ENCODE results near the gene RSL1D1.
"Not testable (repeated sequence)": the region's sequence is repeated elsewhere in the genome, so short reads cannot be mapped to it uniquely, and the experiment has no call there.

The RSL1D1 gene

DNA sequence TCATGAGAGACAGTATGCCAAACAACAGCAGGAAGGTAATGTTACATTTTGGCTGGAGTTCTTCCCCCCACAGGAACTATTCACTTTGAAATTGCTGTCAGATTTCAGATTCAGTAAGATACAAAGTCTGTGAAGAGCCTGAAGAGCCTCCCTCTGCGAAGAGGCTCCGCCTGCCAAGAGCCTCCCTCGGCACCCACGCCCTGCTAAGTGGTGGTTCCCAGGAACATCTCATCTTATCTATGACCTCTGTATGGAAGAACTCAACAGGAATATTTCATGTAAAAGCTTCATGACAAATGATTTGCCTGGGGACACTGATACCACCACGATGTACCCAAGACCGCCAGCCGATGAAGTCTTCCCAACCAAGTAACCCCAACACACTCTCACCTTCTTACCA lies 57.5 kb downstream of the RSL1D1 start:
- no peaks in the 10 kb centered on the region for H3K9me3 ChIP-seq (ENCODE audit: low read depth, low read length)
- no peak for DNase-seq (ENCODE audit: low read depth, low spot score)
- no peak for TF ChIP-seq EZH2 (IDR thresholded peaks at IDR 0.05)
- TF ChIP-seq POLR2AphosphoS5 (IDR thresholded peaks at IDR 0.05; ENCODE audit: borderline replicate concordance, low read depth, low read length) = no peak
- TF ChIP-seq FOXP2 (optimal IDR thresholded peaks at IDR 0.05; ENCODE audit: control extremely low read depth, extremely low read length, insufficient read depth) = no peak
- H3K4me3 ChIP-seq = no peak overlapping the region
- peaks cover 31% of the 10 kb centered on the region for H3K36me3 ChIP-seq (ENCODE audit: insufficient read depth, low read length)
- H3K27ac ChIP-seq = no peak overlapping the region
- H3K9ac ChIP-seq (ENCODE audit: insufficient read length) = no peak overlapping the region

DNA sequence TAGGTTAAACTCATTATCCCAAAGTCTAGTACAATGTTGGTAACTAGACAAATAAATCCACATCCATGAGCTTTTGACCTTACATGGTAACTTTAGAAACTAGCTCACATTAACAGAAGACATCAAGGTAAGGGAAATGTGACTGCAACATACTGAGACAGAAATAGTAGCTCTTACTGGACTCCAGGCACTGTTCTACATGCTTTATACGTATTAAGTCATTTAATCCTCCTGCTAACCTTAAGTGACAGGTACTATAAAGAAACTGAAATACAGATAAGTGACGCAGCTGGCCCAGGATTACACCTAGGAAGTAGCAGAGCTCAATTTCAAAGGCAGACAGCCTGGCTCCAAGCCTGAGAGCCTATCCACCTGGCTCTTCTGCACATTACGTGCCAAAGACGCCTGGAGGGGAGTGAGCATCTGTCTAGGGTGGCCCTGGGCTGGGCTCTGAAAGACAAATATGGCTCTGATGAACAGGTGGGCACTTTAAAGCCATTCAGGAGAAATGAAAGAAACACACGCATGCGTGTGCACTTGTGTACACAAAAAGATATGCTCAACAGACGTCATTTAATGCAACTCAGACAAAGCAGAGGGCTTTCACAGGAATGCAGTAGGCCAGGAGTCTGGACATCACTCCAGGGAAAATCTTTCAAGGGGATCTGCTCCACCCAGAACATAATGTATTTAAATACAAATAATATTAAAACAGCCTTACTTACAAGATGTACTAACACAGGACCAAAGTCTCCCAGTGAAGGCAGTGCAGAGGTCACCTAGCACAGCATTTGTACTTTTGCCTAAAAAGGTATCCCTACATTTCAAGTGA lies 58.7 kb downstream of the RSL1D1 start:
- peaks cover 31% of the 10 kb centered on the region for H3K36me3 ChIP-seq (ENCODE audit: insufficient read depth, low read length)
- no peak overlapping the region for H3K9ac ChIP-seq (ENCODE audit: insufficient read length)
- no peak overlapping the region for H3K4me3 ChIP-seq
- DNase-seq (ENCODE audit: low read depth, low spot score) = no peak
- H3K9me3 ChIP-seq (ENCODE audit: low read depth, low read length) = no peaks in the 10 kb centered on the region
- H3K27ac ChIP-seq = no peak overlapping the region
- TF ChIP-seq EZH2 (IDR thresholded peaks at IDR 0.05) = no peak
- TF ChIP-seq FOXP2 (optimal IDR thresholded peaks at IDR 0.05; ENCODE audit: control extremely low read depth, extremely low read length, insufficient read depth) = no peak
- no peak for TF ChIP-seq POLR2AphosphoS5 (IDR thresholded peaks at IDR 0.05; ENCODE audit: borderline replicate concordance, low read depth, low read length)

DNA sequence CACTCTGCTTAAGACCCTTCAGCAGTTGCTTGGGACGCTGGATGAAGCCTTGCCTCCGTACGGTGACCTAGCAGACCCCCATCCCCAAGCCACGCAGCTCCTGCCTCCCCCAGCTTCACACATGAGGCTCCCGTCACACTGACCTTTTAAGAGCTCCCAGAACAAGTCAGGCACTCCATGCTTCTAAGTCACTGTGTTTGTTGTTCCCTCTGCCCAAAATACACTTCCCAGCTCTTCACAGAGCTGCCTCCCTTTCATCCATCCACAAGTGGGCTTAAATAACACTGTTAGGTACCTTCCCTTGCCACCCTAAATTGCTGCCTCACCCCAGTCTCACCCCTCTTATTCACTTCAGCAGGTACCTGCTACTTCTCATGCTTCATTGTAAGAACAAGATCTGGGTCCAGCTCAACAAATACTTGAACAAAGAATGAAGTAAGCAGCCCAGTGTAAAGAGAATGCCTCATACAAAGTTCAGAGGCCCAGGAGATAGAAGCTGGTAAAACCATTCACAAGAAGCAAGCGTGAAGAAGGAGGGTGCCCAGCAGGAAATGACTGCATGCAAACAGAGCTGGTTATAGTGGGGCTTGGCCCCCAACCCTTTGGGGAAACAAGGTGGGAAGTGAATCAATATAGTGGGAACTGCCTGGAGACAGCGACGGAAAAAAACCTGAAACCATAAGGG lies 60.1 kb downstream of the RSL1D1 start:
- DNase-seq (ENCODE audit: low read depth, low spot score) = no peak
- Histone ChIP-seq H3K27ac (no peak overlapping the region), H3K9ac (ENCODE audit: insufficient read length) (no peak overlapping the region), H3K4me3 (no peak overlapping the region), H3K9me3 (ENCODE audit: low read depth, low read length) (no peaks in the 10 kb centered on the region), H3K36me3 (ENCODE audit: insufficient read depth, low read length) (peaks cover 31% of the 10 kb centered on the region)
- TF ChIP-seq FOXP2 (optimal IDR thresholded peaks at IDR 0.05; ENCODE audit: control extremely low read depth, extremely low read length, insufficient read depth) (no peak), POLR2AphosphoS5 (IDR thresholded peaks at IDR 0.05; ENCODE audit: borderline replicate concordance, low read depth, low read length) (no peak), EZH2 (IDR thresholded peaks at IDR 0.05) (no peak)

DNA sequence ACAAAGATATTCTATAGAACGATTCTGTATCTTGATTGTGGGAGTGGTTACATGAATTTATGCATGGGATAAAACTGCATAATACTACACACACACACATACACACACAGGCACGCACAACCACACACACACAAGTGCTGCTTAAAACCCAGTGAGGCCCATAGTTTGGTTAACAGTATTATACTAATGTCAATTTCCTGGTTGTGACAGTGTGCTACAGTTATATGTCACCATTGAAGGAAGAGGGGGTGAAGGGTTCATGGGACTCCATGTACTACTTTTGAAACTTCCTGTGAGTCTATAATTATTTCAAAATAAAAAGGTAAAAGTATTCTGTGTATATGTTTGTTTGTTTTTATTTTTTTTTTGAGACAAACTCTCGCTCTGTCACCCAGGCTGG lies 62.4 kb downstream of the RSL1D1 start:
- Histone ChIP-seq H3K4me3 (no peak overlapping the region), H3K9me3 (ENCODE audit: low read depth, low read length) (no peaks in the 10 kb centered on the region), H3K9ac (ENCODE audit: insufficient read length) (no peak overlapping the region), H3K36me3 (ENCODE audit: insufficient read depth, low read length) (peaks cover 12% of the 10 kb centered on the region), H3K27ac (no peak overlapping the region)
- no peak for DNase-seq (ENCODE audit: low read depth, low spot score)
- TF ChIP-seq FOXP2 (optimal IDR thresholded peaks at IDR 0.05; ENCODE audit: control extremely low read depth, extremely low read length, insufficient read depth) (no peak), EZH2 (IDR thresholded peaks at IDR 0.05) (no peak), POLR2AphosphoS5 (IDR thresholded peaks at IDR 0.05; ENCODE audit: borderline replicate concordance, low read depth, low read length) (no peak)

DNA sequence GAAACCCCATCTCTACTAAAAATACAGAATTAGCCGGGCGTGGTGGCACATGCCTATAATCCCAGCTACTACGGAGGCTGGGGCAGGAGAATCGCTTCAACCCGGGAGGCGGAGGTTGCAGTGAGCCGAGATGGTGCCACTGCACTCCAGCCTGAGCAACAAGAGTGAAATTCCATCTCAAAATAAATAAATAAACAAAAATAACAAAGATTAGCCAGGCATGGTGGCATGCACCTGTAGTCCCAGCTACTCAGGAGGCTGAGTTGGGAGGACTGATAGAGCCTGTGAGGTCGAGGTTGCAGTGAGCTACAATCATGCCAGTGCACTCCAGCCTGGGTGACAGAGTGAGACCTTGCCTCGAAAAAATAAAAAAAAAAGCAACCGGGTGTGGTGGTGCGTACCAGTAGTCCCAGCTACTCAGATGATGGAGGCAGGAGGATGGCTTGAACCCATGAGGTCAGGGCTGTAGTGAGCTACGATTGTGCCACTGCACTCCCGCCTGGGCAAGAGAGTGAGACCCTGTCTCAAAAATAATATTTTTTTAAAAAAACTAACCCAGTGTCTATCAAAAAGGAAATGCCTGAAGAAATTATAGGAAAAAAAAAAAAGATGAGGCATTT lies 66.3 kb downstream of the RSL1D1 start:
- H3K4me3 ChIP-seq; H3K9ac ChIP-seq (ENCODE audit: insufficient read length): not testable (repeated sequence)

DNA sequence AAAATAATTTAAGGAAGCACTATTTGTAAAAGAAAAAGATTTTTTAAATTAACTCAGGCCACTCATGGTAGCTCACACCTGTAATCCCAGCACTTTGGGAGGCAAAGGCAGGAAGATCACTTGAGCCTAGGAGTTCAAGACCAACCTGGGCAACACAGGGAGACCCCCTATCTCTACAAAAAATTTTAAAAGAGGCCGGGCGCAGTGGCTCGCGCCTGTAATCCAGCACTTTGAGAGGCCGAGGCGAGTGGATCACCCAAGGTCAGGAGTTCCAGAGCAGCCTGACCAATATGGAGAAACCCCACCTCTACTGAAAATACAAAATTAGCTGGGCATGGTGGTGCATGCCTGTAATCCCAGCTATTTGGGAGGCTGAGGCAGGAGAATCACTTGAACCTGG lies 67.0 kb downstream of the RSL1D1 start:
- not testable (repeated sequence) for DNase-seq (ENCODE audit: low read depth, low spot score); H3K4me3 ChIP-seq; H3K9me3 ChIP-seq (ENCODE audit: low read depth, low read length); H3K9ac ChIP-seq (ENCODE audit: insufficient read length); H3K27ac ChIP-seq; H3K36me3 ChIP-seq (ENCODE audit: insufficient read depth, low read length)

More for the DNA sequence above, 66.3 kb downstream of the RSL1D1 start:
- H3K36me3 ChIP-seq (ENCODE audit: insufficient read depth, low read length); DNase-seq (ENCODE audit: low read depth, low spot score); H3K9me3 ChIP-seq (ENCODE audit: low read depth, low read length); H3K27ac ChIP-seq: not testable (repeated sequence)

DNA sequence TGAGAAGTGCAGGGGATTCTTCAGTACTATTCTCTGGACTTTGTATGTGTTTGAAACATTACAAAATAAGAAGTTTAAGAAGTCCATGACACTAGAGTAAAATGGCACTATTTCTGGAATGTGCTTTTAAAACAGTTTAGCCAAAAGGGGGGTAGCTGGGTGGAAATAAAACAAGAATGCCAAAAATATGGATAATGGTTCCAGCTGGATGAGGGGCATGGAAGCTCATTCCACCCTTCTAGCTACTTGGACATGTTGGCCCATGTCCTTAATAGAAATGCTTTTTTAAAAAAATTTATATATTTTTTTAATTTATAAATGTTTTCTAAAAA lies 67.3 kb downstream of the RSL1D1 start:
- H3K9ac ChIP-seq (ENCODE audit: insufficient read length) = no peak overlapping the region
- no peaks in the 10 kb centered on the region for H3K9me3 ChIP-seq (ENCODE audit: low read depth, low read length)
- no peak for TF ChIP-seq EZH2 (IDR thresholded peaks at IDR 0.05)
- TF ChIP-seq POLR2AphosphoS5 (IDR thresholded peaks at IDR 0.05; ENCODE audit: borderline replicate concordance, low read depth, low read length) = no peak
- TF ChIP-seq FOXP2 (optimal IDR thresholded peaks at IDR 0.05; ENCODE audit: control extremely low read depth, extremely low read length, insufficient read depth) = no peak
- peak overlapping the region; percentile 59 for H3K27ac ChIP-seq
- DNase-seq (ENCODE audit: low read depth, low spot score) = no peak
- peaks cover 9% of the 10 kb centered on the region for H3K36me3 ChIP-seq (ENCODE audit: insufficient read depth, low read length)
- peak overlapping the region; percentile 37 for H3K4me3 ChIP-seq
